GM23248 (cell line): ENCODE data around the gene SYMPK. TPM values are rescaled to one million over a fixed set of nuclear protein-coding genes. Genes with fewer than 3 reads are reported as not detected.

Source experiments
- DNase-seq: peaks from one replicate; pipeline ENCODE4 v3.0.0-alpha.2; 2015
- H2AFZ ChIP-seq: fragments of 200-600 bp; sonication (generic); 2 replicates; pipeline ENCODE4 v1.6.1; 2016; ENCODE audit warnings: antibody characterized with exemption
- H3F3A ChIP-seq: fragments of 200-600 bp; sonication (generic); 2 replicates; pipeline ENCODE4 v1.6.1; 2016; ENCODE audit warnings: mild to moderate bottlenecking, antibody characterized with exemption, mixed run types; ENCODE audit not compliant: insufficient read depth
- H3K27ac ChIP-seq: fragments of 200-600 bp; sonication (generic); 2 replicates; pipeline ENCODE4 v1.5.1; 2016; ENCODE audit warnings: mild to moderate bottlenecking
- H3K27me3 ChIP-seq: fragments of 200-600 bp; sonication (generic); replicated peaks from 2 replicates; pipeline ENCODE4 v1.6.1; 2016; ENCODE audit warnings: mild to moderate bottlenecking; ENCODE audit not compliant: insufficient read depth
- H3K36me3 ChIP-seq: fragments of 200-600 bp; sonication (generic); 2 replicates; pipeline ENCODE4 v1.6.1; 2016; ENCODE audit warnings: low read depth, mild to moderate bottlenecking
- H3K4me1 ChIP-seq: fragments of 200-600 bp; sonication (generic); 2 replicates; pipeline ENCODE4 v1.6.1; 2016; ENCODE audit warnings: mild to moderate bottlenecking; ENCODE audit not compliant: insufficient read depth
- H3K4me2 ChIP-seq: fragments of 200-600 bp; sonication (generic); one replicate; pipeline ENCODE4 v1.6.1; 2016; ENCODE audit warnings: mild to moderate bottlenecking; ENCODE audit not compliant: unreplicated experiment
- H3K4me3 ChIP-seq: fragments of 200-600 bp; sonication (generic); 2 replicates; pipeline ENCODE4 v1.5.1; 2016; ENCODE audit warnings: mild to moderate bottlenecking
- H3K79me2 ChIP-seq: fragments of 200-600 bp; sonication (generic); 2 replicates; pipeline ENCODE4 v1.6.1; 2016; ENCODE audit warnings: mild to moderate bottlenecking; ENCODE audit not compliant: insufficient read depth
- H3K9ac ChIP-seq: fragments of 200-600 bp; sonication (generic); 2 replicates; pipeline ENCODE4 v1.6.1; 2016; ENCODE audit warnings: mild to moderate bottlenecking
- H3K9me2 ChIP-seq: fragments of 200-600 bp; sonication (generic); 2 replicates; pipeline ENCODE4 v1.6.1; 2016; ENCODE audit warnings: mixed run types, mild to moderate bottlenecking, moderate library complexity; ENCODE audit not compliant: insufficient read depth
- H3K9me3 ChIP-seq: fragments of 200-600 bp; sonication (generic); one replicate; pipeline ENCODE4 v1.6.1; 2017; ENCODE audit warnings: low read depth
- H4K20me1 ChIP-seq: fragments of 200-600 bp; sonication (generic); 2 replicates; pipeline ENCODE4 v1.6.0; 2016; ENCODE audit not compliant: insufficient read depth
- EZH2 ChIP-seq: fragments of 200-600 bp; sonication (generic); IDR thresholded peaks from 2 replicates; pipeline ENCODE4 v1.6.1; 2018; ENCODE audit warnings: antibody characterized with exemption, mild to moderate bottlenecking; ENCODE audit not compliant: insufficient read depth, poor library complexity, severe bottlenecking
- EZH2phosphoT487 ChIP-seq: fragments of 200-600 bp; sonication (generic); IDR thresholded peaks from 2 replicates; pipeline ENCODE4 v1.6.1; 2018; ENCODE audit warnings: antibody characterized with exemption, moderate library complexity, mild to moderate bottlenecking, low read depth; ENCODE audit not compliant: insufficient read depth
- WGBS, 2 experiments: methylation state at CpG; one replicate each; pipeline ENCODE4 v1.1.6; 2015 to 2017; ENCODE audit warnings: low lambda C conversion rate in 2 of 2, low coverage in 1 of 2; ENCODE audit errors: missing lambda C conversion rate in 2 of 2; 5-methylcytosine and 5-hydroxymethylcytosine counted together
- in situ Hi-C: fragments of 300-500 bp; cut with MboI; formaldehyde crosslinking; loops from 2 replicates; pipeline ENCODE4 v1.15.0; 2020
- polyA plus RNA-seq: library from polyadenylated mRNA; unstranded; fragments of >200 nt; fragmentation: Nextera tagmentation; extraction: Ambion mirVana; gene quantifications from 2 replicates; pipeline ENCODE4 v1.2.1, GENCODE V29; 2016
- total RNA-seq: library from RNA; depleted of rRNA; stranded (reverse); fragments of >200 nt; shearing (Covaris generic); gene quantifications from 2 replicates; pipeline ENCODE4 v1.2.3, GENCODE V29; 2014

The SYMPK gene
- total and polyA plus RNA-seq, 2 experiments from 2014 or later: 17.8 to 28.1 TPM

DNA sequence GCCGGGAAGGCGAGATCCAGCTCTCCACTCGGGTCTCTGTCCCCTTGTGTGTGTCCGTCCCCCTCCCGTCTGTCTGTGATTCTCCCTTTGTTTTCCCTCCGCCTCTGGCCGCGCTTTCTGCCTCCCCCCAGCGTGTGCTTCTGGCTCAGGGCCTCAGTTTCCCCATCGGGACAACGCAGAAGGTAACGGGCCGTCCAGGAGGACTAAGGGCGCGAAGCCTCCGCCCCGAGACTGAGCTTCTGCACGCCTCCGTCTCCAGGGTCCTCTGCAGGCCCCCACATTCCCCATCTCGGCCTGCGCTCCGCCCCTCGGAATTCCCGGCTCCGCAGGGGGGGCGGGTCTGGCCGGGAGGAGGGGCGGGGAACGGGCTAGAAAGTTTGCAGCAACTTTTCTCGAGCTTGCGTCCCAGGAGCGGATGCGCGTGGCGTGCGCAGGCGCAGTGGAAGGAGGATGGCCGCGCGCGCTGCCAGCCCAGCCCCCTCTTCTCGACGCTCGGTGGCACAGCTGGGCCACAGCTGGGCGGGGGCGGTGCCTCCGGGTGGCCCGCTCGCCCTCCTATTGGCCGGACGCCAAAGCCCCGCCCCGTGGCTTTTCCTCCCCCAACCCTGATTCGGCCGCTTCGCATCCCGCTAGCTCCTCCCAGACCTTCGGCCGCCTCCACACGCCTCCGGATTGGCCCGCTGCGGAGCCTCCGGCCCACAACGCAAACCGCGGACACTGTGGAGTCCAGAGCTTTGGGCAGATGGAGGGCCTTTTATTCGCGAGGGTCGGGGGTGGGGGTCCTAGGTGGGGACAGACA, 93.8 kb downstream of the SYMPK start, which contains the start of gene SIX5:
Gene SIX5 (minus strand): TSS at position 269 of the 799 bp plus-strand sequence. CDS start 408 bp downstream, outside the sequence.
- peak; percentile 98 for DNase-seq
- Histone ChIP-seq H4K20me1 (no peaks in the 10 kb centered on the region), H3K36me3 (no peaks in the 10 kb centered on the region), H3K27me3 (no peaks in the 10 kb centered on the region), H3K9me3 (no peaks in the 10 kb centered on the region), H2AFZ (peak within 1 kb of the TSS; percentile 67), H3K4me1 (peaks cover 5% of the 10 kb centered on the region; the same call in 1 of the 2 replicates), H3K79me2 (peaks cover 18% of the 10 kb centered on the region; the same call in 1 of the 2 replicates), H3K9me2 (no peaks in the 10 kb centered on the region), H3K9ac (peak within 1 kb of the TSS; percentile 95), H3K27ac (peak within 1 kb of the TSS; percentile 94), H3F3A (peaks cover 11% of the 10 kb centered on the region), H3K4me3 (peak within 1 kb of the TSS; percentile 95), H3K4me2 (peak within 1 kb of the TSS; percentile 99)
- no peak for TF ChIP-seq EZH2phosphoT487
- TF ChIP-seq EZH2: no peak
- in situ Hi-C loops: no loop called here
- WGBS, 2 experiments: 1 to 2% methylated on average over 55 to 56 of the region's 70 CpGs

GRCh38 chr19:45768655-45768983, 94.3 kb downstream of the SYMPK start:
- peak; percentile 81 for DNase-seq
- peak overlapping the region; percentile 95 for H3K4me2 ChIP-seq
- H3K9me2 ChIP-seq: no peaks in the 10 kb centered on the region
- in situ Hi-C loops: no loop called here
- peak overlapping the region; percentile 67 for H2AFZ ChIP-seq
- H3K9ac ChIP-seq: peak overlapping the region; percentile 95
- no peaks in the 10 kb centered on the region for H3K36me3 ChIP-seq
- H3K4me3 ChIP-seq: peak overlapping the region; percentile 95
- H3K27me3 ChIP-seq: no peaks in the 10 kb centered on the region
- peaks cover 11% of the 10 kb centered on the region for H3F3A ChIP-seq
- no peaks in the 10 kb centered on the region for H4K20me1 ChIP-seq
- no peak for TF ChIP-seq EZH2
- TF ChIP-seq EZH2phosphoT487: no peak
- peak overlapping the region; percentile 94 for H3K27ac ChIP-seq
- H3K4me1 ChIP-seq: peaks cover 5% of the 10 kb centered on the region; the same call in 1 of the 2 replicates
- 0% methylated on average over 1 to 15 of the region's 33 CpGs for WGBS, 2 experiments
- peaks cover 18% of the 10 kb centered on the region; the same call in 1 of the 2 replicates for H3K79me2 ChIP-seq
- H3K9me3 ChIP-seq: no peaks in the 10 kb centered on the region

DNA sequence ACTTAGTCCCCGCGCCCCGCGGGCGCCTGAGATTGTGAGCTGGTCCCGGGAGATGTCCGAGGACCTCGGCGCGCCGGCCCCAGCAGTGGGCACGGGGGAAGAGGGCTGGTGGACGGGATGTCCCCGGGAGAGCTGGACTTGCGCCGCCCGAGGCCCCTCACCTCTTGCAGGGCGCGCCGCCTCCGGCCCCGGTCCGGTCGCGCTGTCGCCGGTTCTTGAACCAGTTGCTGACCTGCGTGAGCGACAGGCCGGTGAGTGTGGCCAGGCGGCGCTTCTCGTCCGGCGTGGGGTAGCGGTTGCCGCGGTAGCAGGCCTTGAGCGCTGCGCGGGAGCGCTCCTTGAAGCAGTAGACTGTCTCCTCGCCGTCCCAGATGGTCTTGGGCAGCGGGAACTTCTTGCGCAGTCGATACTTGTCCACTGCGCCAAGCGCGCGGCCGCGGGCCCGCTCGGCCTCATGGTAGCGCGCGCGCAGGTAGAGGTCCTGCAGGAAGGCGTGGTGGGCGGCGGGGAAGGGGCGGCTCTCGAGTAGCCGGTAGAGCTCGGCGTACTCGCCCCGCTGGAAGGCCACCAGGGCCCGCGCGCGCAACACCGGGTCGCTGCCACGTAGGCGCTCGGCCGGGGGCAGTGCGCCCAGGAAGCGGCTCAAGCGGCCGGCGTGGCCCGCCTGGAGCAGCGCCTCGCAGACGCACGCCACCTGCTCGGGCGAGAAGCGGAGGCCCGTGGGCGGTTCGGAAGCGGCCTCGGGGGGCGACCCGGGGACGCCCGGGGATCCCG, 94.9 kb downstream of the SYMPK start:
- H2AFZ ChIP-seq: peak overlapping the region; percentile 45
- no peaks in the 10 kb centered on the region for H3K9me2 ChIP-seq
- WGBS, 2 experiments: 1 to 2% methylated on average over 55 to 80 of the region's 102 CpGs
- in situ Hi-C loops: no loop called here
- peaks cover 5% of the 10 kb centered on the region; the same call in 1 of the 2 replicates for H3K4me1 ChIP-seq
- peak; percentile 84 for DNase-seq
- peak overlapping the region; percentile 95 for H3K9ac ChIP-seq
- peaks cover 11% of the 10 kb centered on the region for H3F3A ChIP-seq
- peak overlapping the region; percentile 95 for H3K4me3 ChIP-seq
- H4K20me1 ChIP-seq: no peaks in the 10 kb centered on the region
- peaks cover 18% of the 10 kb centered on the region; the same call in 1 of the 2 replicates for H3K79me2 ChIP-seq
- H3K27ac ChIP-seq: peak overlapping the region; percentile 94
- no peaks in the 10 kb centered on the region for H3K36me3 ChIP-seq
- peak overlapping the region; percentile 95 for H3K4me2 ChIP-seq
- H3K9me3 ChIP-seq: no peaks in the 10 kb centered on the region
- TF ChIP-seq EZH2phosphoT487: no peak
- TF ChIP-seq EZH2: no peak
- no peaks in the 10 kb centered on the region for H3K27me3 ChIP-seq

DNA sequence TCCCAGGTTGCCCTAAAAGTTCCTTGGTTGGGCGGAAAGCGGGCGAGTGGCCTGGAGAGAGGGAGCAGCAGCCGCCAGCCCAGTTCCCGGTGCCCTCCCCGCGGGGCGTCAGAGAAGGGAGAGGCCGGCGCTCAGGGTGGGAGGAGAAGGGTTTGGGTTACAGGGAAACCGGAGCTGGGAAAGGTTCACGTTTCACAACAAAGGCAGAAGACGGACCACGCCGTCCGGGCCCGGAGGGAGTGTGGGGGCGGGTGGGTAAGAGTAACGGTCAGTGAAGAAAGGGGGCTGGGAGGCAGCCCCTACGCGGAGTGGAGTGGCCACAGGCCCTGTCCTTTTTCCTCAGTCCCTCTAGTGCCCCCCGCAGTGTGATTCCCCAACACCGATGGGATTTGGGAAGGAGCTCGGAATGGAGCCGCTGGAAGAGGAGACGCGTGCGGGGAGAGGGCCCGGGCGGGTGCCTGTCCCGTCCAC, 95.5 kb downstream of the SYMPK start:
- Histone ChIP-seq H4K20me1 (no peaks in the 10 kb centered on the region), H2AFZ (peak overlapping the region; percentile 52), H3K36me3 (no peaks in the 10 kb centered on the region), H3K4me1 (peaks cover 5% of the 10 kb centered on the region; the same call in 1 of the 2 replicates), H3K79me2 (peaks cover 18% of the 10 kb centered on the region; the same call in 1 of the 2 replicates), H3K9ac (peak overlapping the region; percentile 95), H3K27ac (peak overlapping the region; percentile 94), H3K9me2 (no peaks in the 10 kb centered on the region), H3K9me3 (no peaks in the 10 kb centered on the region), H3K27me3 (no peaks in the 10 kb centered on the region), H3K4me3 (peak overlapping the region; percentile 95), H3F3A (peaks cover 11% of the 10 kb centered on the region), H3K4me2 (peak overlapping the region; percentile 95)
- no peak for TF ChIP-seq EZH2phosphoT487
- TF ChIP-seq EZH2: no peak
- WGBS, 2 experiments: 0% methylated on average over 30 to 31 of the region's 31 CpGs
- peak; percentile 92 for DNase-seq
- in situ Hi-C loops: no loop called here
